HG03060 (cell line): ENCODE measurements around the gene ROBO4.

Experiments
- ATAC-seq: cut with Tn5 transposase; IDR thresholded peaks from one replicate; pipeline ENCODE4 v1.9.1; 2021; ENCODE audit warnings: low read depth, moderate number of reproducible peaks; ENCODE audit not compliant: unreplicated experiment

Gene ROBO4

GRCh38 chr11:124920356-124920755 is 22.7 kb upstream of the ROBO4 start:
- no peak for ATAC-seq

- ATAC-seq: no peak
Measured at GRCh38 chr11:124919898-124920297, 22.2 kb upstream of the ROBO4 start.

DNA sequence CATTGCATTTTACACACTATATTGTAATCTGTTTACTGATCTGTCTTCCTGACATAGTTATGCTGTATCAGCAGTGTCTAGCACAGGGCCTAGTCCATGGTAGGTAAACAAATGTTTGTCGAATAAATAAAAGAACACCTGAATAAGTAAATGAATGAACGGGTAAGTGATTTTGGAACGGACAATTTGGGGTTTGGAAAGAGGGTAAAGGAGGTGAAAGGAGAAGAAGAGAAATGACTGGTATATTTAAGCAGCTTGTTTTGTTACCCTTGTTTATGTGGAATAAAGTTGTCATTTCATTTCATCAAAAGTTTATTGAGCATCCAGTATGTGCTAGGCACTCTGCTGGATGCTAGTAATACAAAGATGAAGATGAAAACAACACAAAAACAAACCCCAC is 21.3 kb upstream of the ROBO4 start, which contains the start of gene HEPN1:
HEPN1 (plus strand) TSS at position 301 of the 400 bp plus-strand sequence.
- no peak for ATAC-seq

- ATAC-seq: no peak
Measured at GRCh38 chr11:124917115-124917637, 19.5 kb upstream of the ROBO4 start.

DNA sequence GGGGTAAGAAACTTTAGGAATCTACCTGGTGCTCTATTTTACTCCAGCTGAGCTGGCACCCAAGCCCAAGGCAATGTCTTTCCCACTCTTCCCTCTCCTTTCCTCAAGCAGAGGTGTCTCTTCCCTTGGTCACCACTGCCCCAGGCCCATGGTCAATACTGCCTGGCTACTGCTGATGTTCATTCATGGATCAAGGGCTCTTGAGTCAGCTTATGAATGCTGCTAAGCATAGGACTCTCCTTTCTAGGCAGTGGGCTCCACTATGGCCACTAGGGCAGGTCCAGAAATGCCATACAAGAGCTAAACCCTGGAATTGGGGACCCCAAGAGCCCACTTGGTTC is 18.7 kb upstream of the ROBO4 start:
- no peak for ATAC-seq

GRCh38 chr11:124915541-124916369 is 18.1 kb upstream of the ROBO4 start:
- no peak for ATAC-seq

- no peak for ATAC-seq
Measured at GRCh38 chr11:124902616-124903015, 5.0 kb upstream of the ROBO4 start.

DNA sequence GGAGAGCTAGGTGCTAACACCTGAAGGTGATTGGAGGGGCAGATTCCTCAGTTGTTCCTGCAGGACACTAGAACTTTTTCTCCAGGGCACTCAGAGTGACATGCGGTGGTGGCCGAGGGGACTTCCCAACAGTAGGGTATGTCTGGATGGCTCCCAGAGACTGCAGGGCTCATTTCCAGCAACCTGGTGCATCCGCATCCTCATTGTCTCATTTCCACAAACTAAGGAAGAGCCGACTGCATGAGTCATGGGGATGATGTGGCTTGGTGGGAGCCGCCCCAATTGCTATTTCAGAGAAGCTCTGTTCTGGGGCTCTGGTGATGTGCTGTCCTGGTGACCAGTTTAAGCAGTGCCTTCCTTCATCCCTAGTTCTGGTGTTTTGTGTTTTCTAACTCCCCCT is 2.8 kb upstream of the ROBO4 start:
- ATAC-seq: no peak

GRCh38 chr11:124899383-124900145 is 1.9 kb upstream of the ROBO4 start:
- no peak for ATAC-seq

DNA sequence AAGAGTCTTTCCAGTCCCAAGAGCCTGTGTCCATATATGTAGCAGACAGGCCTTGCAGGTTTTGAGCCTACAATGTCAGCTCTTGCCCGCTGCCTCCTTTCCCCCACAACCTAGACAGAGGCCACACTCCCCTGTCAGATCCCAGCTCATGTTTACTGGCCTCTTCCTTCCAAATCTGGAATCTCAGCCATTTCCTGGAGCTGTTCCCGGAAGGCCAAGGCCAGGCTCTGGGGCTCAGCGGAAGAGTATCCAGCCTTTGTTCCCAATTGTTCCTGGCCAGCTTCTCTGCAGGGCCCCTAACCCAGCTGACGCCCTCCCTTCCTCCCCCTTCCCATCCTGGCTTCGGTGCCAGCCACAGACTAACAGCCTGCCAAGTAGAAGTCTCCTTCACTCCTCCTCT is 1.0 kb upstream of the ROBO4 start:
- ATAC-seq: no peak

- no peak for ATAC-seq
Measured at GRCh38 chr11:124898263-124898680, 607 bp upstream of the ROBO4 start.

DNA sequence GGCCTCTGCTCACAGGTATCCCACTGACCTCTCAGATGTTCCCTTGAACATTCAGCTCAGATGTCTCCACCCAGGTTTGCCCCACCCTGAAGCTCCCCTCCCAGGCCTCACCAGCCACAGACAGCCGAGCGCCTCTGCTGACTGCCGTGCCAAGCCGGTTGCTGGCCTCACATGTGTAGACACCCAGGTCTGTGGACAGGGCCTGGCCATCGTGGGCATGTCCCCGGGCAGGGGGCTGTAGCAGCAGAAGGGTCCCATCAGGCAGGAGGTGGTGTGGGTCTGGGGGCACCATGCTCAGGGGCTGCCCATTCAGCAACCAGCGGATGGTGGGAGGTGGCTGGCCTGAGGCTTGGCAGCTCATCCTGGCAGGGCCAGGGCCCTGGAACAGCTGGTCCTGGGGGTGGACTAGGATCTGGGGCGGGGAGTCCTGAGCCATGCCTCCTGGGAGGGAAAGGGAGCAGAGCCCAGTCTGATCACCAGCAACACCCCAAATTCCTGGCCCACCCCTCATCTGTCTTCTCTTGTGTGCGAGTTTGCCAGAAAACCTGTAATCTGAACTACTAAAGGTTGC is 759 bp downstream of the ROBO4 start:
- ATAC-seq: no peak

DNA sequence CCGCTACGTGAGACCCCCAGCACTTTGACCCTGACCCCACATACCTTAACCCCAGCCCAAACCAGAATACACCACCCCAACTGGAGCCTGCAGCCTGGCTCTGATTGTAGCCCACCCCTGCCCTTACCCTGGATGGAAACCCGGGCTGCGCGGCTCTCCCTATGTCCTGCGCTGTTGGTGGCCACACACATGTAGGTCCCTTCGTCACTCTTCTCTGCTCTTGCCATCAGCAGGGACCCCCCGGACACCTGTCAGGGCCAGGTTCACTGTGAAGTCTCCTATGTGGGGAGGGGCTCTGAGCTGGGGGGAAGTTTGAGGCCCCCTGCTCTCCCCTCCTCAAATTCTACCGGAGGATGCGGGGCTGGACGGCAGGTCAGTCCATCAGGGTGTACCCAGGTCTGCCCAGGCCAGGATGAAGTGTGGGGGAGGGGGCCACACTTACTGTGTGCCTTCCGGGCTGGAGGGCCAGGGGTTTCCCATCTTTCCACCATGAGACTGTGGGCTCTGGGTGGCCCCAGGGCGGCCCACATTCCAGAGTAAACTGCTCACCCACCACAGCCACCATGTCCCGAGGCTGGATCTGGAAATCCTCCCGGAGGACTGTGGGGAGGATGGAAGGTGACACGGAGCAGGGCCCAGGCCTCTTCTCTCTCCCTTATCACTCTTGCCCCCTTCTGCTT is 1.5 kb downstream of the ROBO4 start:
- no peak for ATAC-seq

DNA sequence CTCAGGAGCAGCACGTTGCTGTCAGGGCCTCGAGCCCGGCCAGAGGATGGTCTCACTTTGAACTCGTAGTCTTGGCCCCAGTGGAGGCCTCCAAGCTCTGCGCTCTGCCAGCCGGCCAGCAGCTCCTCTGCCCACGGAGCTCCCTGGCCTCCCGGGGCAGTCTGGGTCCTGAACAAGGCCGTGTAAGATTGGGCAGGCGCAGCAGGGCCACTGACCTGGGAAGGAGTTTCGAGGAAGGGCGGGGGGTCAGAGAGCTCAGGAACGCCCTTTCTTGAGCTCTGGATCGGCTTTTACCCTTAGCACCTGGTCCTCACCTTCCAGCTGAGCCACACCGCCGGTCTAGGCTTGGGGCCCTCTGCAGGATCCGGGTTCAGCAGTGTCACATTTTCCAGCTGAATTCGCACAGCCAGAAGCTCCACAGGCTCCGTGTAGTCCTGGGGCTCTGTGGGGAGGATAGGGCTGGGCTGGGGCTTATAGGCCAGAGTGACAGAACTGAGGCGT is 2.1 kb downstream of the ROBO4 start:
- ATAC-seq: no peak

DNA sequence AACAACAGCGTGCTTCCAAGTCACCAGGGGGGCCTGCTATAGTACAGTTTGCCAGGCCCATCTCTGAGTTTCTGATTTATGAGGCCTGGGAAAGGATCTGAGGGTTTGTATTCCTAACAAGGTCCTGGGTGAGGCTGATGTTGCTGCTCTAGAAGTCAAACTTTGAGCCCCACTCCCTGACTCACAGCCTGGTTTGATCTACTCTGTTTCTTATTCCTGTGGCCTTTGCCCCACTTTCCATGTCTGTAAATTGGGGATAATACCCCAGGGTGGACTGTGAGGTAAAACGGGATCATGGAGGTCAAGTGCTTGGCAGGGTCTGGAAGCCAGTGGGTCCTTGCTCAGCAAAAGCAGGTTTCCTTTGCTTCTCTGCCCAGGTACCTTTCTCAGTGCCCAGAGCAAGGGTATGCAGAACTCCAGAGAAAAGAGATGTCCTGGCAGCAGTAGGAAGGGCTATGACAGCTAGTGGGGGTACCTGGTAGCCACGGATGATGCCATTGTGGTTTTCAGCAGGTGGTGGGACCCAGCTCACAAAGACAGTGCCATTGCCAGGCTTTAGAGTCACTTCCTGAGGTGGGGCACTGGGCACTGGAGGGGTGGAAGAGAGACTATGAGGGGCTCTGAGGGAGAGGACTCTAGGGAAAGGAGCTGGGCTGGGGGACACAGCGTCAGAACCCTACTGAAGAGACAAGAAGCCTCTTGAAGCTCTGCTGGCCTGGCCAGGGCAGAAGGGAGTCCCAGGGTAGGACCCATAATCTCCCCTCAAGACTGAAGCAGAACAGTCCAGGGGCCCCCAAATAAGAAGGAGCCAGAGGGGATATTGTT is 2.8 kb downstream of the ROBO4 start:
- no peak for ATAC-seq

- no peak for ATAC-seq
Measured at GRCh38 chr11:124893781-124894401, 3.8 kb downstream of the ROBO4 start.

GRCh38 chr11:124892750-124893454 is 4.8 kb downstream of the ROBO4 start:
- ATAC-seq: no peak

DNA sequence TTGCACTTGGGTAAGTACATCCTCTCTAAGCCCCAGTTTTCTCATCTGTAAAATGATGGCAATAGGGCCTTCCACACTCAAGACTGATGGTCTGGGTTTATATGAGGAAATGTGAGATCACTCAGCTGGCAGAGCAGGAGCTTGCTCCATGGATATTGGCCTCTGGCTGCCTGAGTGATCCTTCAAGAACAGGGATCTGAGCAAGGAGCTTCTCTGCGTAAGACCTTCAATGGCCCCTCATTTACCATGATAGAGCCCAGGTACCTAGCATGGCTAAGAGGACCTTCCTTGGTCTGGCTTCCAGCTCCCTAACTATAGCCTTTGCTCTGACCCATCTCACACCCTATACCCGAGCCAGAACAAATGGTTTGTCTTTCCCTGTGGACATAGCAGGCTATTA is 5.5 kb downstream of the ROBO4 start:
- no peak for ATAC-seq
